GM12878 (cell line): Measurements from ENCODE around the gene C1QL2. TPM values are rescaled to one million over a fixed set of nuclear protein-coding genes. Genes with fewer than 3 reads are reported as not detected.

Experiments used
- ATAC-seq: fragments of 200-7000 bp; cut with Tn5 transposase; 3 replicates; pipeline ENCODE4 v1.9.1; 2020; ENCODE audit warnings: mild to moderate bottlenecking, moderate library complexity
- BruUV-seq: library from RNA; stranded (reverse); fragments of 400-500 nt; replicated peaks from 2 replicates; lab custom pipeline; 2021; lab: Mats Ljungman, UMichigan
- CTCF ChIA-PET: fragments of 300-600 bp; sonication (Branson Sonifier 250); formaldehyde crosslinking; extraction: SDS; loops from one replicate; lab custom pipeline; 2021; ENCODE audit warnings: inconsistent platforms; lab: Yijun Ruan, JAX
- POLR2A ChIA-PET: fragments of 350-600 bp; formaldehyde crosslinking; extraction: SDS; loops from one replicate; lab custom pipeline; 2021; ENCODE audit warnings: inconsistent platforms; lab: Charles Lee
- RAD21 ChIA-PET: fragments of 300-600 bp; sonication (Branson Sonifier 250); formaldehyde crosslinking; loops from one replicate; lab custom pipeline; 2023; ENCODE audit warnings: antibody characterized with exemption; ENCODE audit not compliant: unreplicated experiment; lab: Charles Lee
- SMC1A ChIA-PET: fragments of 300-600 bp; sonication (Branson Sonifier 250); formaldehyde crosslinking; loops from one replicate; lab custom pipeline; 2023; ENCODE audit not compliant: unreplicated experiment, uncharacterized antibody; lab: Charles Lee
- DNase-seq: peaks from one replicate; pipeline ENCODE4 v3.0.0-alpha.2; 2011; ENCODE audit warnings: low read depth, low spot score
- FAIRE-seq: peaks from 3 replicates; lab custom pipeline; 2011; peaks lifted over from hg19 to GRCh38; lab: Jason Lieb, UNC
- H2AFZ ChIP-seq: 2 replicates; pipeline ENCODE4 v1.6.0; 2011; ENCODE audit warnings: low read depth, low read length, control low read depth; ENCODE audit not compliant: control insufficient read depth
- H3K27ac ChIP-seq: 2 replicates; pipeline ENCODE4 v1.5.1; 2011; ENCODE audit warnings: control low read depth; ENCODE audit not compliant: control insufficient read depth, insufficient read depth
- H3K27me3 ChIP-seq, 2 experiments: replicated peaks in 1 of 2; 2 replicates each; pipeline versions ENCODE4 v1.6.0 to v1.6.1; 2011; ENCODE audit warnings: low read length in 1 of 2; ENCODE audit not compliant: control insufficient read depth in 2 of 2, insufficient read depth in 2 of 2
- H3K36me3 ChIP-seq, 2 experiments: 2 replicates each; pipeline ENCODE4 v1.5.1; 2011; ENCODE audit warnings: low read length in 1 of 2; ENCODE audit not compliant: control insufficient read depth in 2 of 2, insufficient read depth in 2 of 2
- H3K4me1 ChIP-seq: 2 replicates; pipeline ENCODE4 v1.6.1; 2011; ENCODE audit warnings: mild to moderate bottlenecking, low read length, moderate library complexity, mixed read lengths; ENCODE audit not compliant: control insufficient read depth, insufficient read depth
- H3K4me2 ChIP-seq: 2 replicates; pipeline ENCODE4 v1.6.0; 2011; ENCODE audit warnings: control low read depth; ENCODE audit not compliant: control insufficient read depth, insufficient read depth
- H3K4me3 ChIP-seq: fragments of 200-600 bp; sonication (generic); 2 replicates; pipeline ENCODE4 v1.5.1; 2016
- H3K79me2 ChIP-seq: 2 replicates; pipeline ENCODE4 v1.6.0; 2011; ENCODE audit warnings: low read length; ENCODE audit not compliant: control insufficient read depth, insufficient read depth
- H3K9ac ChIP-seq: 2 replicates; pipeline ENCODE4 v1.8.0; 2011; ENCODE audit warnings: low read length, control low read depth, mixed read lengths; ENCODE audit not compliant: control insufficient read depth, insufficient read depth
- H3K9me3 ChIP-seq: replicated peaks from 3 replicates; pipeline ENCODE4 v1.5.1; 2011; ENCODE audit warnings: mild to moderate bottlenecking, low read length; ENCODE audit not compliant: control insufficient read depth, insufficient read depth
- H4K20me1 ChIP-seq: 2 replicates; pipeline ENCODE4 v1.6.0; 2011; ENCODE audit not compliant: control insufficient read depth, insufficient read depth
- MEF2A ChIP-seq: IDR thresholded peaks from 2 replicates; pipeline ENCODE4 v1.6.1; 2011; ENCODE audit warnings: low read depth, mild to moderate bottlenecking, low read length, moderate library complexity; ENCODE audit not compliant: insufficient read depth
- NBN ChIP-seq: fragments of 450-650 bp; IDR thresholded peaks from 2 replicates; pipeline ENCODE4 v1.6.1; 2016
- NFYA ChIP-seq: IDR thresholded peaks from 2 replicates; pipeline ENCODE4 v1.6.1; 2011; ENCODE audit warnings: low read depth, mild to moderate bottlenecking, low read length, improper control_type of control experiment, borderline replicate concordance
- NFYB ChIP-seq: IDR thresholded peaks from 2 replicates; pipeline ENCODE4 v1.6.1; 2011; ENCODE audit warnings: low read depth, mild to moderate bottlenecking, low read length, improper control_type of control experiment, moderate library complexity; ENCODE audit not compliant: insufficient read depth
- NR2C2 ChIP-seq: IDR thresholded peaks from 2 replicates; pipeline ENCODE4 v1.6.1; 2011; ENCODE audit warnings: borderline replicate concordance, low read depth; ENCODE audit not compliant: control insufficient read depth, insufficient read length
- NRF1 ChIP-seq: conservative IDR thresholded peaks from 2 replicates; pipeline ENCODE4 v1.6.1; 2011; ENCODE audit warnings: mild to moderate bottlenecking, low read depth, low read length, improper control_type of control experiment
- PAX8 ChIP-seq: fragments of 450-650 bp; IDR thresholded peaks from 2 replicates; pipeline ENCODE4 v1.6.1; 2017; ENCODE audit warnings: mild to moderate bottlenecking, moderate library complexity
- PML ChIP-seq: IDR thresholded peaks from 2 replicates; pipeline ENCODE4 v1.6.1; 2012; ENCODE audit warnings: low read length, inconsistent platforms
- SIX5 ChIP-seq: IDR thresholded peaks from 2 replicates; pipeline ENCODE4 v1.6.1; 2011; ENCODE audit warnings: mild to moderate bottlenecking, low read depth, low read length, moderate library complexity; ENCODE audit not compliant: severe bottlenecking
- WGBS: methylation state at CpG from one replicate; pipeline ENCODE4 v1.1.6; 2016; ENCODE audit warnings: low lambda C conversion rate; ENCODE audit not compliant: insufficient replicate concordance, insufficient coverage; ENCODE audit errors: missing lambda C conversion rate; 5-methylcytosine and 5-hydroxymethylcytosine counted together
- in situ Hi-C: fragments of 300-500 bp; cut with MboI; formaldehyde crosslinking; loops from 9 replicates; pipeline ENCODE4 v1.14.3; 2018; ENCODE audit warnings: mixed read lengths
- intact Hi-C: fragments of 100-400 bp; cut with micrococcal nuclease; formaldehyde crosslinking; loops from one replicate; pipeline ENCODE4 v1.14.2; 2022; ENCODE audit not compliant: unreplicated experiment
- polyA plus RNA-seq, 11 experiments: library from polyadenylated mRNA; depleted of rRNA in 4 of 11; unstranded in 6 of 11; stranded (reverse) in 5 of 11; fragments of >200 nt; fragmentation: Nextera tagmentation in 4 of 11; fragmentation: Illumina TruSeq in 1 of 11; extraction: Ambion mirVana in 4 of 11; extraction: Trizol in 1 of 11; gene quantifications; 1 replicate in 1 of 11; 2 replicates in 10 of 11; pipeline versions ENCODE4 v1.2.1 to v1.2.3, GENCODE V29; 2011 to 2016; ENCODE audit warnings: inconsistent platforms in 2 of 11, missing spikeins in 2 of 11, low read depth in 1 of 11
- total RNA-seq, 4 experiments: library from RNA; depleted of rRNA in 3 of 4; stranded (reverse); fragments of >200 nt in 3 of 4; fragmentation: Illumina TruSeq in 1 of 4; extraction: Trizol in 1 of 4; gene quantifications; 2 replicates each; pipeline versions ENCODE4 v1.2.1 to v1.2.3, GENCODE V29; 2013 to 2021
- TF ChIP-seq, protein P1 (sequence below): fragments of 450-650 bp; IDR thresholded peaks from 2 replicates; pipeline ENCODE4 v1.6.1; 2018; ENCODE audit warnings: borderline replicate concordance, mild to moderate bottlenecking; ENCODE audit not compliant: partially characterized antibody
- TF ChIP-seq, protein P2 (sequence below): fragments of 450-650 bp; IDR thresholded peaks from 2 replicates; pipeline ENCODE4 v1.6.1; 2017; ENCODE audit warnings: borderline replicate concordance
- TF ChIP-seq, protein P3 (sequence below): IDR thresholded peaks from 2 replicates; pipeline ENCODE4 v1.6.1; 2011; ENCODE audit warnings: borderline replicate concordance, low read depth, mild to moderate bottlenecking, moderate library complexity, low read length; ENCODE audit not compliant: insufficient read depth, poor library complexity, severe bottlenecking

C1QL2 gene
- total and polyA plus RNA-seq, 10 of the 15 experiments (the other 5 are each of a cell fraction or from before 2014, with no cell fraction given), result not detected

DNA sequence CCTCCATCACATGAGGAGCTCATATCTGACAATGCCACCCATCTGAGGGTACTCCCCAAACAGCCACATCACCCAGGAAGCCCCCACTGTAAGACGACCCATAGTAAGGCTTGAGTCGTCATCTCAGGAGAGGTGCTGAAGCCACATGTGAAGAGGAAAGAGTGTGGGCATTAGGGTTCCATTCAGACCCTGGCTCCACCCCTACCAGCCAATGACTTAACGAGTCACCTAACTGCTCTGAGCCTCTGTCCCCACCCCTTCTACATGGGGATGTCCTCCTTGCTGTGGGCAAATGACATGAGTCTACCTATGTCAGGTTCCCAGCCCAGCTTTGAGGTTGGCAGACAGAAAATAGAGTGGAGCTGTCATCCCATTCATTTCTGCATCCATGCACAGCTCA is 46.3 kb downstream of the C1QL2 start (continued):
- TF ChIP-seq, protein P1, sequence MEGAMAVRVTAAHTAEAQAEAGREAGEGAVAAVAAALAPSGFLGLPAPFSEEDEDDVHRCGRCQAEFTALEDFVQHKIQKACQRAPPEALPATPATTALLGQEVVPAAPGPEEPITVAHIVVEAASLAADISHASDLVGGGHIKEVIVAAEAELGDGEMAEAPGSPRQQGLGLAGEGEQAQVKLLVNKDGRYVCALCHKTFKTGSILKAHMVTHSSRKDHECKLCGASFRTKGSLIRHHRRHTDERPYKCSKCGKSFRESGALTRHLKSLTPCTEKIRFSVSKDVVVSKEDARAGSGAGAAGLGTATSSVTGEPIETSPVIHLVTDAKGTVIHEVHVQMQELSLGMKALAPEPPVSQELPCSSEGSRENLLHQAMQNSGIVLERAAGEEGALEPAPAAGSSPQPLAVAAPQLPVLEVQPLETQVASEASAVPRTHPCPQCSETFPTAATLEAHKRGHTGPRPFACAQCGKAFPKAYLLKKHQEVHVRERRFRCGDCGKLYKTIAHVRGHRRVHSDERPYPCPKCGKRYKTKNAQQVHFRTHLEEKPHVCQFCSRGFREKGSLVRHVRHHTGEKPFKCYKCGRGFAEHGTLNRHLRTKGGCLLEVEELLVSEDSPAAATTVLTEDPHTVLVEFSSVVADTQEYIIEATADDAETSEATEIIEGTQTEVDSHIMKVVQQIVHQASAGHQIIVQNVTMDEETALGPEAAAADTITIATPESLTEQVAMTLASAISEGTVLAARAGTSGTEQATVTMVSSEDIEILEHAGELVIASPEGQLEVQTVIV, result no peak
- TF ChIP-seq NFYB (no peak), NRF1 (no peak), NR2C2 (no peak), MEF2A (no peak), SIX5 (no peak), PAX8 (no peak)

DNA sequence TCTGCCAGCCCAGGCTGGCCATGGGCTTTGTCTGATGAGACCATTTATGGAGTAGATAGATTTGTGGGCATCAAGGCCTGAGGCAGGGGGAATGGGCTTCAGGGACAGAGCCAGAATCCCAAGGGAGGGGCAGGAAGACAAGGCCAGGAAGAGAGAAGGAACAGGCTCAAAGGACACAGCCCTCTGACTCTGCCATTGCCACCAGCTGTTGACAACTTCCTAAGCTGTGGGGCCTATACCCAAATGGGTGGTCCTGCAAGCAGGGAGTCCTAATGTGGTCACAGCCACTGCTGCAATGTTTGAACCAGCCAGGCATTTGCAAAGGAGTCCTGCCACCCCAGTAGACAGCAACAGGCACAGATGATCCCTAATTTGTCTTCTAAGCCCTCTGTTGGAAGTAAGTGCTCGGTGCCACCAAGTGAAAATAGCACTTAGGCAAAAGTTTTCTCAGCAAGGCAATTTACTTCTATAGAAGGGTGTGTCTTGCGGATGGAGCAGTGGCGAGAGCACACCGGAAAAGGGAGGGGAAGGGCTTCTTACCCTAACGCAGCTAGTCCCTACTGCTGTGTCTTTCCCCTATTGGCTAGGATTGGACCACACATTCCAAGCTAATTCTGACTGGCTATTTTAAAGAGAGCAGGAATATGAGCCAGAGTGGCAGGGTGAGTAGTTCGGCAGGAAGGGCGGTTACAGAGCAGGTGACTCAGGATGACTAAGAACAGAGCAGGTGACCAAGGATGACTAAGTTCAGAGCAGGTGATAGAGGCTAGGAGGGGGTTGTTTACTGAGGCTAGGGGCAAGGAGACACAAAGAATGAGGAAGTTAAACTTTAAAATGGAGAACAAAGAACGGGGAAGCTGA is 47.2 kb downstream of the C1QL2 start:
- no peak overlapping the region for H2AFZ ChIP-seq
- no peak overlapping the region for H3K9ac ChIP-seq
- TF ChIP-seq, protein P2, sequence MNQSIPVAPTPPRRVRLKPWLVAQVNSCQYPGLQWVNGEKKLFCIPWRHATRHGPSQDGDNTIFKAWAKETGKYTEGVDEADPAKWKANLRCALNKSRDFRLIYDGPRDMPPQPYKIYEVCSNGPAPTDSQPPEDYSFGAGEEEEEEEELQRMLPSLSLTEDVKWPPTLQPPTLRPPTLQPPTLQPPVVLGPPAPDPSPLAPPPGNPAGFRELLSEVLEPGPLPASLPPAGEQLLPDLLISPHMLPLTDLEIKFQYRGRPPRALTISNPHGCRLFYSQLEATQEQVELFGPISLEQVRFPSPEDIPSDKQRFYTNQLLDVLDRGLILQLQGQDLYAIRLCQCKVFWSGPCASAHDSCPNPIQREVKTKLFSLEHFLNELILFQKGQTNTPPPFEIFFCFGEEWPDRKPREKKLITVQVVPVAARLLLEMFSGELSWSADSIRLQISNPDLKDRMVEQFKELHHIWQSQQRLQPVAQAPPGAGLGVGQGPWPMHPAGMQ, result no peak
- TF ChIP-seq, protein P3, sequence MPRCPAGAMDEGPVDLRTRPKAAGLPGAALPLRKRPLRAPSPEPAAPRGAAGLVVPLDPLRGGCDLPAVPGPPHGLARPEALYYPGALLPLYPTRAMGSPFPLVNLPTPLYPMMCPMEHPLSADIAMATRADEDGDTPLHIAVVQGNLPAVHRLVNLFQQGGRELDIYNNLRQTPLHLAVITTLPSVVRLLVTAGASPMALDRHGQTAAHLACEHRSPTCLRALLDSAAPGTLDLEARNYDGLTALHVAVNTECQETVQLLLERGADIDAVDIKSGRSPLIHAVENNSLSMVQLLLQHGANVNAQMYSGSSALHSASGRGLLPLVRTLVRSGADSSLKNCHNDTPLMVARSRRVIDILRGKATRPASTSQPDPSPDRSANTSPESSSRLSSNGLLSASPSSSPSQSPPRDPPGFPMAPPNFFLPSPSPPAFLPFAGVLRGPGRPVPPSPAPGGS, result peak; percentile 20
- TF ChIP-seq NBN (no peak), NFYA (no peak), PML (no peak)
- TF ChIP-seq, all 136 proteins: peak for 1
- WGBS, result 54% methylated on average over 8 of the region's 8 CpGs
- ChIA-PET POLR2A (no interaction called here), SMC1A (no interaction called here), CTCF (no interaction called here), RAD21 (no interaction called here)
- Histone ChIP-seq H4K20me1 (no peaks in the 10 kb centered on the region), H3K4me3 (no peak overlapping the region), H3K9me3 (no peaks in the 10 kb centered on the region; the same call in 2 of the 3 replicates), H3K79me2 (no peaks in the 10 kb centered on the region), H3K4me2 (no peak overlapping the region), H3K36me3 (no peaks in the 10 kb centered on the region), H3K27me3 (no peaks in the 10 kb centered on the region; a peak in 2 of 4 replicates), H3K4me1 (no peaks in the 10 kb centered on the region), H3K27ac (no peak overlapping the region)
- in situ Hi-C loops (no loop called here), intact Hi-C loops (no loop called here)
- DNase-seq (no peak), FAIRE-seq (no peak), ATAC-seq (no peak)
- BruUV-seq, result no TSS peak
